GM12873 (cell line): ENCODE measurements around the gene ADAM12.

Source experiments
- CTCF ChIP-seq: IDR thresholded peaks from 2 replicates; pipeline ENCODE4 v1.5.1; 2012; ENCODE audit warnings: low read depth, mild to moderate bottlenecking, moderate library complexity, low read length, control low read depth; ENCODE audit not compliant: insufficient read depth; ENCODE audit errors: missing control alignments

ADAM12 gene

GRCh38 chr10:126171555-126171954, 216.7 kb downstream of the ADAM12 start:
- TF ChIP-seq CTCF, result no peak

GRCh38 chr10:126170776-126171175, 217.5 kb downstream of the ADAM12 start:
- TF ChIP-seq CTCF, result no peak

GRCh38 chr10:126170371-126170770, 217.9 kb downstream of the ADAM12 start:
- no peak for TF ChIP-seq CTCF

- no peak for TF ChIP-seq CTCF
These were observed 218.4 kb downstream of the ADAM12 start for GRCh38 chr10:126169899-126170298.

GRCh38 chr10:126166797-126167196, 221.5 kb downstream of the ADAM12 start:
- TF ChIP-seq CTCF, result no peak

- no peak for TF ChIP-seq CTCF
These were observed 222.4 kb downstream of the ADAM12 start for GRCh38 chr10:126165874-126166273.

GRCh38 chr10:126163506-126163905, 224.8 kb downstream of the ADAM12 start:
- TF ChIP-seq CTCF, result no peak
